Transverse colon (tissue), 4 donors: ENCODE data around the gene CDK9. TPM values are rescaled to one million over a fixed set of nuclear protein-coding genes. Genes with fewer than 3 reads are reported as not detected.
"Not testable (repeated sequence)": the region's sequence is repeated elsewhere in the genome, so short reads cannot be mapped to it uniquely, and the experiment has no call there.

Experiments used
- DNase-seq: peaks from one replicate; pipeline ENCODE4 v3.0.0-alpha.2; 2019
- H3K27ac ChIP-seq, 4 donors: fragments of 200-600 bp; sonication (generic); 2 replicates each; pipeline ENCODE4 v1.5.1; 2016 to 2018; ENCODE audit warnings: inconsistent platforms in 4 of 4
- H3K27me3 ChIP-seq: fragments of 200-600 bp; sonication (generic); 2 replicates; pipeline ENCODE4 v1.5.1; 2017; ENCODE audit warnings: inconsistent platforms
- H3K36me3 ChIP-seq, 4 donors: fragments of 200-600 bp; sonication (generic); 2 replicates each; pipeline ENCODE4 v1.5.1; 2017 to 2019; ENCODE audit warnings: inconsistent platforms in 4 of 4
- H3K4me1 ChIP-seq, 4 donors: fragments of 200-600 bp; sonication (generic); 2 replicates each; pipeline ENCODE4 v1.5.1; 2017 to 2020; ENCODE audit warnings: inconsistent platforms in 4 of 4
- H3K4me3 ChIP-seq, 4 donors: fragments of 200-600 bp; sonication (generic); 1 replicate in 1 of 4; 2 replicates in 3 of 4; pipeline versions ENCODE4 v1.5.1 to v1.6.1; 2017 to 2019; ENCODE audit warnings: inconsistent platforms in 4 of 4
- H3K9me3 ChIP-seq, 2 donors: fragments of 200-600 bp; sonication (generic); 2 replicates each; pipeline ENCODE4 v1.5.1; 2017 to 2019; ENCODE audit warnings: inconsistent platforms in 2 of 2
- EP300 ChIP-seq: sonication (generic); formaldehyde crosslinking; IDR thresholded peaks from one replicate; pipeline ENCODE4 v1.6.1; 2017; ENCODE audit warnings: antibody characterized with exemption, low read depth
- POLR2A ChIP-seq: fragments of 450-650 bp; IDR thresholded peaks from one replicate; pipeline ENCODE4 v1.6.1; 2016; ENCODE audit warnings: antibody characterized with exemption, mild to moderate bottlenecking, moderate library complexity
- POLR2AphosphoS5 ChIP-seq, 3 donors: sonication (generic); formaldehyde crosslinking; IDR thresholded peaks; one replicate each; pipeline ENCODE4 v1.6.1; 2016; ENCODE audit warnings: antibody characterized with exemption in 3 of 3
- WGBS, 2 donors: methylation state at CpG; one replicate each; pipeline ENCODE4 v1.1.5; 2018; ENCODE audit warnings: low coverage in 1 of 2; 5-methylcytosine and 5-hydroxymethylcytosine counted together
- in situ Hi-C, 4 donors: fragments of 200-750 bp; cut with MboI; loops; one replicate each; pipeline versions ENCODE4 v1.15.0 to v1.15.1; 2017; ENCODE audit warnings: low sequenced_read_pairs in 3 of 4, low pct_ligation_motif_present in 1 of 4, low pct_unique_long_range_greater_than_20kb in 1 of 4
- intact Hi-C: fragments of 100-400 bp; cut with DNase I; formaldehyde crosslinking; loops from one replicate; pipeline ENCODE4 v1.15.1; 2023; ENCODE audit warnings: low total_unique reads
- total RNA-seq, 4 donors: library from RNA; depleted of rRNA; stranded (reverse); fragments of >200 nt; gene quantifications; one replicate each; pipeline ENCODE4 v1.1.0, GENCODE V29; 2016
- TF ChIP-seq, protein P1 (sequence below), 5 experiments: fragments of 200-600 bp in 3 of 5; fragments of 450-650 bp in 2 of 5; sonication (generic) in 3 of 5; IDR thresholded peaks; 1 replicate in 2 of 5; 2 replicates in 3 of 5; pipeline ENCODE4 v1.5.1; 2016 to 2017; ENCODE audit warnings: antibody characterized with exemption in 5 of 5, inconsistent platforms in 3 of 5, mild to moderate bottlenecking in 2 of 5, moderate library complexity in 1 of 5

Gene CDK9
- total RNA-seq, 4 donors from 2014 or later, result 32.6 to 78.9 (median 49.3) TPM

DNA sequence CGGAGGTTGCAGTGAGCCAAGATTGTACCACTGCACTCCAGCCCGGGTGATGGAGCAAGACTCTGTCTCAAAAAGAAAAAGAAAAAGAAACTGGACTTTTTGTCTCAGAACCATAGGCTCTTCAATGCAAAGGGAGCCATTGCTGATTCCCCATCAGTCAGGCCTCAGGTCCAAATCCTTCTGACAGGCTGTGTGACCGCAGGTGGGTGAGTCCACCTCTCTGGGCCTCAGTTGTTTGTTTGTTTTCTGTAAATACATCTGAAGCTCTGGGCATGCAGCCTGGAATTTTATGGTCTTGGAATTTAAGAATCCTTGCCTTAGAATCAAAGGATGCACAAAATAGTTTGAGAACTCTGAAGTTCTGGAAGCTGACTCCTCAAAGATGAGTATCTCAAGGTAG is 29.6 kb upstream of the CDK9 start:
- peaks cover 54% of the 10 kb centered on the region for H3K27me3 ChIP-seq
- no peak for DNase-seq
- WGBS, 2 donors, result 78% methylated on average over 3 of the region's 3 CpGs; no CpG with 5 or more reads in 1 of the 2 donors
- H3K4me1 ChIP-seq, result peaks cover 0 to 3% (median 0%) of the 10 kb centered on the region in 4 donors
- no peaks in the 10 kb centered on the region for H3K36me3 ChIP-seq
- TF ChIP-seq EP300 (no peak), POLR2A (no peak), POLR2AphosphoS5 (IDR thresholded peaks at IDR 0.05) (no peak)
- TF ChIP-seq, protein P1, sequence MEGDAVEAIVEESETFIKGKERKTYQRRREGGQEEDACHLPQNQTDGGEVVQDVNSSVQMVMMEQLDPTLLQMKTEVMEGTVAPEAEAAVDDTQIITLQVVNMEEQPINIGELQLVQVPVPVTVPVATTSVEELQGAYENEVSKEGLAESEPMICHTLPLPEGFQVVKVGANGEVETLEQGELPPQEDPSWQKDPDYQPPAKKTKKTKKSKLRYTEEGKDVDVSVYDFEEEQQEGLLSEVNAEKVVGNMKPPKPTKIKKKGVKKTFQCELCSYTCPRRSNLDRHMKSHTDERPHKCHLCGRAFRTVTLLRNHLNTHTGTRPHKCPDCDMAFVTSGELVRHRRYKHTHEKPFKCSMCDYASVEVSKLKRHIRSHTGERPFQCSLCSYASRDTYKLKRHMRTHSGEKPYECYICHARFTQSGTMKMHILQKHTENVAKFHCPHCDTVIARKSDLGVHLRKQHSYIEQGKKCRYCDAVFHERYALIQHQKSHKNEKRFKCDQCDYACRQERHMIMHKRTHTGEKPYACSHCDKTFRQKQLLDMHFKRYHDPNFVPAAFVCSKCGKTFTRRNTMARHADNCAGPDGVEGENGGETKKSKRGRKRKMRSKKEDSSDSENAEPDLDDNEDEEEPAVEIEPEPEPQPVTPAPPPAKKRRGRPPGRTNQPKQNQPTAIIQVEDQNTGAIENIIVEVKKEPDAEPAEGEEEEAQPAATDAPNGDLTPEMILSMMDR (IDR thresholded peaks at IDR 0.05), result no peak
- H3K9me3 ChIP-seq, result no peaks in the 10 kb centered on the region
- in situ Hi-C loops (no loop called here), intact Hi-C loops (no loop called here)
- H3K27ac ChIP-seq, result no peak overlapping the region
- no peak overlapping the region for H3K4me3 ChIP-seq

DNA sequence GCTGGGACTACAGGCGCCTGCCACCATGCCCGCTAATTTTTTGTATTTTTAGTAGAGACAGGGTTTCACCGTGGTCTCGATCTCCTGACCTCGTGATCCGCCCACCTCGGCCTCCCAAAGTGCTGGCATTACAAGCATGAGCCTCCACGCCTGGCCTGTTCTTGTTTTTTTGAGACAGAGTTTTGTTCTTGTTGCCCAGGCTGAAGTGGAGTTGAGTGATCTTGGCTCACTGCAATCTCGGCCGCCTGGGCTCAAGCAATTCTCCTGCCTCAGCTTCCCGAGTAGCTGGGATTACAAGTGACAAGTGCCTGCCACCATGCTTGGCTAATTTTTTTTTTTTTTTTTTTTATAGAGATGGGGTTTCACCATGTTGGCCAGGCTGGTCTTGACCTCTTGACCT is 29.1 kb upstream of the CDK9 start:
- DNase-seq, in situ Hi-C loops, H3K4me1 ChIP-seq, H3K9me3 ChIP-seq, H3K36me3 ChIP-seq, intact Hi-C loops, H3K4me3 ChIP-seq, H3K27ac ChIP-seq: not testable (repeated sequence)
- WGBS, 2 donors, result 81 to 89% methylated on average over 3 to 11 of the region's 11 CpGs
- peaks cover 49% of the 10 kb centered on the region for H3K27me3 ChIP-seq

DNA sequence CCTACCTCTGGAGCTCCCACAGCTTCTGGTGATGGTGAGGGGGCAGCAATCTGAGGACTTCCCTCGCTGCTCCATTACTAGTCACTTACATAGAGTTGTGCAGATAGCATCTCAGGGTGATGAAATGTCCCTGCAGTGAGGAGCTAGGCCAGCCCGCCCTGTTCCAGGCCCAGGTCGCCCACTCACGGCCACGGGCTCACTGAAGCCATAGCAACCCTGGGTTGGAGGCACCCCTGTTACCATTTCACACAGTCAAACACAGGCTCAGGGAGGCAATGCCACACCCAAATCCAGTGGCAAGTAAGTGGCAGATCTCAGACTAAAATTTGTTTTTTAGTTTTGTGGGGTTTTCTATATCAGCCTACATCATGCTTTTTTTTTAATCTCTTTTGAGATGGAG is 27.0 kb upstream of the CDK9 start:
- in situ Hi-C loops (no loop called here), intact Hi-C loops (no loop called here)
- H3K36me3 ChIP-seq, result no peaks in the 10 kb centered on the region
- H3K27me3 ChIP-seq, result peaks cover 29% of the 10 kb centered on the region
- 92% methylated on average over 5 of the region's 5 CpGs; no CpG with 5 or more reads in 1 of the 2 donors for WGBS, 2 donors
- H3K4me1 ChIP-seq, result peaks cover 0 to 3% (median 0%) of the 10 kb centered on the region in 4 donors
- no peak overlapping the region for H3K4me3 ChIP-seq
- no peaks in the 10 kb centered on the region for H3K9me3 ChIP-seq
- H3K27ac ChIP-seq, result no peak overlapping the region
- DNase-seq, result no peak
- TF ChIP-seq POLR2AphosphoS5 (IDR thresholded peaks at IDR 0.05) (no peak), EP300 (no peak), POLR2A (no peak)
- TF ChIP-seq, protein P1 (IDR thresholded peaks at IDR 0.05), result no peak

DNA sequence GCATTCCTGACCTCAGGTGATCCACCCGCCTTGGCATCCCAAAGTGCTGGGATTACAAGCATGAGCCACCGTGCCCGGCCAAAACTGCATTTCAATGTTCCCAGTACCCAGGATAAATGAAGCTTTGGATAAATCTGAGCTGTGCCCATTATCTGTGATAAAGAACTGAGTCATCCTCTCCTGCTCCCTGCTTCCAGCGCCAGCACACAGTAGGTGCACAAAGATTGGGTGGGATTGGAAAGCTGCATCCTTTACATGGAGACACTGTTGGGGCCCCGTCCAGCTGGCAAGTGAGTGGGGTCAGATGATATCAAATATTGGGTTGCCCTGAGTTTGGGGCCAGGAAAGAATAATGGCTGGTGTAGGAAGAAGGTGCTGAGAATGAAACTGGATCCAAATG is 24.8 kb upstream of the CDK9 start:
- intact Hi-C loops (no loop called here), in situ Hi-C loops (no loop called here)
- no peak for DNase-seq
- Histone ChIP-seq H3K27ac (peak overlapping the region in 1 of 4 donors; percentile 2), H3K27me3 (peaks cover 7% of the 10 kb centered on the region), H3K36me3 (no peaks in the 10 kb centered on the region), H3K4me1 (no peaks in the 10 kb centered on the region), H3K9me3 (no peaks in the 10 kb centered on the region), H3K4me3 (no peak overlapping the region)
- WGBS, 2 donors, result 86% methylated on average over 5 of the region's 5 CpGs; no CpG with 5 or more reads in 1 of the 2 donors
- TF ChIP-seq POLR2A (no peak), EP300 (no peak), POLR2AphosphoS5 (IDR thresholded peaks at IDR 0.05) (no peak)
- TF ChIP-seq, protein P1 (IDR thresholded peaks at IDR 0.05), result no peak

DNA sequence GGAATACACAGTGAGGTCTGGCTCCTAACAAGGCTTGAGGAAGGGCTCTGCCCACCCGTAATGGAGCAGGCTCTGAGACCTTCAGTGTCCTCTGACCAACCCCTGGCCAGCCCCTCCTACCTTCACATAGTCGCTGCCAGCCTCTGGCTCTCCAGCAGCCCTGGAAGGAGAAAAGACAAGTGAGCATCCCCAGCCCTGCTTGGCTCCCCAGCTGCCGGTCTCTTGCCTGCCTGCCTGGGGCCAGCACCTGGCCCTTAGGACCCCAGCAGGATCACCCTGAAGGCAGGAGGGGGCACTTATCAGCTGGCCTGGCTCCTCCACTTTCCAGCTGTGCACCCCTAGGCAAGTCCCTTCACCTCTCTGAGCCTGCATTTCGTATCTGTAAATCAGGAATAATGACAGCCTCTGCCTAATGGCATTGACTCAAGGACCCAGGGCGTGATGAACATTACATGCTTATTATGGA is 24.3 kb upstream of the CDK9 start:
- H3K4me1 ChIP-seq, result no peaks in the 10 kb centered on the region
- H3K27ac ChIP-seq, result peak overlapping the region in 3 of 4 donors; percentile 28 to 51 (median 43)
- no peak for TF ChIP-seq POLR2A
- H3K36me3 ChIP-seq, result no peaks in the 10 kb centered on the region
- H3K27me3 ChIP-seq, result peaks cover 3% of the 10 kb centered on the region
- no peak overlapping the region for H3K4me3 ChIP-seq
- no peak for DNase-seq
- in situ Hi-C loops, result no loop called here
- no peaks in the 10 kb centered on the region for H3K9me3 ChIP-seq
- intact Hi-C loops, result no loop called here
- WGBS, 2 donors, result 33 to 52% methylated on average over 2 to 5 of the region's 5 CpGs
